Fibroblast of the conjunctiva (primary cell): ENCODE results near the gene PARP4.
"Not testable (repeated sequence)": the region's sequence is repeated elsewhere in the genome, so short reads cannot be mapped to it uniquely, and the experiment has no call there.

ENCODE experiments used
- DNase-seq: peaks from one replicate; pipeline ENCODE4 v3.0.0-alpha.2; 2010; ENCODE audit warnings: low read depth

Gene PARP4

GRCh38 chr13:24505756-24506155 lies 6.8 kb downstream of the PARP4 start:
- DNase-seq = no peak

GRCh38 chr13:24505256-24505655 lies 7.3 kb downstream of the PARP4 start:
- no peak for DNase-seq

DNA sequence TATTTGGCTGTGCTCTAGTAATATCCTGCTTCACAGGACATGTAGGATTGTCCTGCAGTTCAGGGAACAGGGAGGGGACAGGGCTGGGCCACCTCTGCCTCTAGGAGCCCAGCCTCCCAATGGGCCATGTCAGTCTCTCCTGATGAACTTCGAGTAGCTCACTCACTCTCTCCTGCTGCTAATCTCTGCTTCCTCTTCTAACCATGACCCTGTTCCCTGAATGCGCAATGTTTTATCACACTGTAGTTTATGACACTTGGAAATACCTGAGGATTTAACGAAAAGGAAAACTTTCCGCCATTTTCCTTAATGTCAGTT lies 9.2 kb downstream of the PARP4 start:
- DNase-seq = no peak

- peak; percentile 23 for DNase-seq
Measured at GRCh38 chr13:24502533-24503378, 9.8 kb downstream of the PARP4 start.

GRCh38 chr13:24500977-24501376 lies 11.6 kb downstream of the PARP4 start:
- peak; percentile 20 for DNase-seq

DNA sequence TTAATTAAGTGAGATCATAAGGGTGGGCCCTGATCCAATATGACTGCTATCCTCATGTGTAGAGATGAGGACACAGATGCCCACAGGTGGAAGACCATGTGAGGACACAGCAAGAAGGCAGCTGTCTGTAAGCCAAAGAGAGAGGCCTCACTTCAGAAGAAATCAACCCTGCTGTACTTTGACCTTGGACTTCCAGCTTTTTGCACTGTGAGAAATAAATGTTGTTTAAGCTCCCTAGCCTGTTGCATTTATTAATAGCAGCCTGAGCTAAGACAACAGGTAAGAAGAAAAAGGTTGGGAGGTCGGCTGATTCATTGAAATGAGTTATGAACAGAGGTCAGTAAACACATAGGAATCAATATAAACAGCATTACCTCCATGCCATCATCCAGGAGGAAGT lies 14.8 kb downstream of the PARP4 start:
- no peak for DNase-seq

DNA sequence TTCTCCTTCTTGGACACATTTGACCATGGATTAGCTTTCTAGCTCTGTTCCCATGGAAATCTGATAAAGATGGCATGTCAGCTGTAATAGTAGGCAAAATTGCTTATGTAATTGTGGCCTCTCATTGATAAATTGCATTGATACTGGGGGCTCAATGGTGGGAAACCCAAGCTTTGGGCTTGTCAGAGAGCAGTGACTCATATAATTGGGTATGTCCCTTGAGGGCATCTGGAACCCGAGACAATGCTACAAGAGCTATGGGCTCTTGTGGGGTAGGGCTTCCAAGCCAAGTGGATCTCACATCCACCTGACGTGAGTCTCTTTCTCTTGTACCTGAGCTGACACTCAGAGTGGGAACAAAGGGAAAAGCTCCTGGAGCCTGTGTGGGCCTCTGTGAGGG lies 16.3 kb downstream of the PARP4 start:
- not testable (repeated sequence) for DNase-seq

- DNase-seq = no peak
Measured at GRCh38 chr13:24495151-24495729, 17.3 kb downstream of the PARP4 start.

GRCh38 chr13:24493356-24493755 lies 19.2 kb downstream of the PARP4 start:
- no peak for DNase-seq

DNA sequence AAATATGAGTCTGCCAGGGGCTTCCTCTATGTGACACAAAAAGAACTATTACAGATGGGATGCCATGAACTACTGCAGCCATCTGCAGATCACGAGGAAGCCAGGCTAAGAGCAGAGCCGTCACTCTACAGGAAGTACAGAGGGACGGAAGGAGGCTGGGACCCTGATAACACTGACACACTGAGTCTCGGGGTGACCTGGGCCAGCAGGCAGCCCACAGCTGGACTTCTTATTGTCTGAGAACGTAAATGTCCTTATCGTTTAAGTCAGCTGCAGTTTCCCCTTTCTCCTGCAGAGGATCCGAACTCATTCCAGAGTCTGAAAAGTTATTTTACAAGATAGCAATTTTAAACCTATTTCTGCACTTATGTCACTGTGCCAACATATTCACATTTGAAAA lies 20.7 kb downstream of the PARP4 start:
- no peak for DNase-seq

- no peak for DNase-seq
Measured at GRCh38 chr13:24489721-24490120, 22.9 kb downstream of the PARP4 start.

DNA sequence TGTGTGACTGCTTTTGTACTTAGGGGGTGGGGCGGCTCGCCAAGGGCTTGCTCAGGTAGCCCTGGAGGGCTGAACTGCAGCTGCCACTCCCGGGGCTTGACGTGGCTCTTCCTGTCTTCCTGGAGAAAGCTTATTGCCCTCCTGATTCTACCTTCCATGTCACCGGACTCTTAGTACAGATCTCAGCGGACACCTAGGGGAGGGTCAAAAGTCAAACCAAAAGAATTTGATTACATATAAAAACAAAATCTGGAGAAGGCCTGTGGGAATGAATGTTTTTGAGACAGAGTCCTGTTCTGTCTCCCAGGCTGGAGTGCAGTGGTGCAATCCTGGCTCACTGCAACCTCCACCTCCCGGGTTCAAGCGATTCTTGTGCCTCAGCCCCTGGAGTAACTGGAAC lies 24.5 kb downstream of the PARP4 start:
- DNase-seq = not testable (repeated sequence)

- not testable (repeated sequence) for DNase-seq
Measured at GRCh38 chr13:24486017-24486657, 26.4 kb downstream of the PARP4 start.

- DNase-seq = no peak
Measured at GRCh38 chr13:24473686-24474085, 38.9 kb downstream of the PARP4 start.

DNA sequence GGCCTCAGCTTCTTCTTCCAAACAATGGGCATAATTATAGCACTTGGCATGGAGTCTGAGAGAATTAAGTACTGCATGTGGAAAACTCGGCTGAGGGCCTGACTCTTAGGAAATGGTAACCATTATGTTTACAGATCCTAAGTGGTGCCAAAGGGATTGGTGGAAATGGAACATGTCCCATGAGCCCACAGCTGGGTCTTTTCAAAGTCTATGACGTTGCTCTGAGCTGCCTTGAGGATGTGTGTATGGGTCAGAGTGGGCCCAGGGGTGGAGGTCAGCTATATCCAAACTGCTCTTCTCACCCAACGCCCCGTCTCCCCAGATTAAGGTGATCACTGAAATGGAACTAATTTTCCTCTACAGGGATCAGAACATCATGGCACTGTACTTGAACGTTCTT lies 40.4 kb downstream of the PARP4 start:
- DNase-seq = not testable (repeated sequence)

- no peak for DNase-seq
Measured at GRCh38 chr13:24463078-24463477, 49.5 kb downstream of the PARP4 start.

DNA sequence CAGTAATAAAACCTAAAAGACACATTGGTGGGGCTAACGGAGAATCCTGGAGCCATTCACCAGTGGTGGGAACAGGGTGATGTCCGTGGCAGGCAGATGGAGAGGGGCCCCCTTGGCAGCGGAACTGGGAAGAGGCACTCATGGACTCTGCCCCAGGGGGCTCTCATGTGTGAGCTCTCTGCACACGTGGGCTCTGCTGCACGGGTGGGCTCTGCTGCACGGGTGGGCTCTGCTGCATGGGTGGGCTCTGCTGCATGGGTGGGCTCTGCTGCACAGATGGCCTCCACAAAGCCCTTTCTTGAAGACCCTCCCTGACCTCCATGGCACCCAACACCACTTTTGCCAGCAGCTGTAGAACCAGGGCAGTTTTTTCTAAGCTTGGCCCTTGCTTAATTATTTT lies 52.3 kb downstream of the PARP4 start:
- no peak for DNase-seq

- no peak for DNase-seq
Measured at GRCh38 chr13:24459726-24460125, 52.9 kb downstream of the PARP4 start.

GRCh38 chr13:24459234-24459633 lies 53.3 kb downstream of the PARP4 start:
- DNase-seq = peak; percentile 78

- no peak for DNase-seq
Measured at GRCh38 chr13:24458736-24459135, 53.8 kb downstream of the PARP4 start.

DNA sequence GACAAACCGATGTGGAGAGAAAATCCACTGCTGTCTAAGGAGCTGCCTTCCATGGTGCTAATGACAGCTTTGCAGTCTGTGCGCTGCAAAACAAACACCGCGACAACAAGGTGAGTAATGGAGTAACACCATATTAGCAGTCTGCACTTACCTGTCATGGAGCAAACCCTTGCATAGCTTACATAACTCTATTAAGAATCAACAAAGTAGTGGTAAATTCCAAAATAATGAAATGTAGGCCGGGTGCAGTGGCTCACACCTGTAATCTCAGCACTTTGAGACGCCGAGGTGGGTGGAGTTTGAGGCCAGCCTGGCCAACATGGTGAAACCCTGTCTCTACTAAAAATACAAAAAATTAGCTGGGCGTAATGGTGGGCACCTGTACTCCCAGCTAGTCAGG lies 56.2 kb downstream of the PARP4 start:
- no peak for DNase-seq

DNA sequence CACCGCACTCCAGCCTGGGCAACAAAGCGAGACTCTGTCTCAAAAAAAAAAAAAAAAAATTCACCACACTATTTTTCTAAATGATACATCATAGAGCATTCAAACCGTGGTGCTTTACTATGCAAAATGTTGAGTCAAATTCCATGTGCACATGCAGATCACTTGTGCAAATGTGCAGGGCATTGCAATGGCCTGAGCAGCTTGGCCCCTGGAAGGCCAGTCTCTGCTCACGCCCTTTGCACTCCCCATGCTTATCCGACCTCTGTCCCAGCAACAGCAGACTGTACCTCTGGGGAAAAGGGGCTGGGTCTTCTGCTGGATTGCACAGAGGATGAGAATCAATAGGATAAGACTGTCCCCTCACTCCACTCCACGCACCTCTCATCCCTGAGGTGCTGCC lies 58.5 kb downstream of the PARP4 start:
- DNase-seq = no peak

DNA sequence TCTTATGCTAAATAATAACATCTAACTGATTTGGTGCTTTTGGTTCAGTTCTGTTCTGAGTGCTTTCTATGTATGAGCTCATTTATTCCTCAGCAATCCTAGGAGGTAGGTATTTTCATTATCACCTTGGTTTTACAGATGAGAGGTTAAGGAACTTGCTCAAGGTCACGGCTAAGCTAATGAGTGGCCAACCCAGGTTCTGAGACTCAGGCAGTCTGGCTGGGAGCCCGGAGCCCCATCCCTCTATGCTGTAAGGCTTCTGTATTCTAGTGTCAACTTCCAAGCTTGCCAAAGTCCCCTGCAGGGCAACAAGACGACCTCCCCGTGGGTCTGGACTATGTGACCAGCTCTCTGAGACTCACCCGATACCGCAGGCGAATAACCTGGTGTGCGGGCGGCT lies 60.5 kb downstream of the PARP4 start:
- no peak for DNase-seq
